Suprapubic skin (tissue), 3 donors: ENCODE results near the gene CHSY1.

Source experiments
- POLR2A ChIP-seq, 2 donors: fragments of 450-650 bp; IDR thresholded peaks; one replicate each; pipeline ENCODE4 v1.6.1; 2017; ENCODE audit warnings: antibody characterized with exemption in 2 of 2, mild to moderate bottlenecking in 2 of 2, moderate library complexity in 2 of 2
- TF ChIP-seq, protein P1 (sequence below), 2 donors: fragments of 200-600 bp in 1 of 2; fragments of 450-650 bp in 1 of 2; sonication (generic) in 1 of 2; IDR thresholded peaks; one replicate each; pipeline ENCODE4 v1.5.1; 2016 to 2019; ENCODE audit warnings: antibody characterized with exemption in 2 of 2, mild to moderate bottlenecking in 1 of 2, moderate library complexity in 1 of 2

DNA sequence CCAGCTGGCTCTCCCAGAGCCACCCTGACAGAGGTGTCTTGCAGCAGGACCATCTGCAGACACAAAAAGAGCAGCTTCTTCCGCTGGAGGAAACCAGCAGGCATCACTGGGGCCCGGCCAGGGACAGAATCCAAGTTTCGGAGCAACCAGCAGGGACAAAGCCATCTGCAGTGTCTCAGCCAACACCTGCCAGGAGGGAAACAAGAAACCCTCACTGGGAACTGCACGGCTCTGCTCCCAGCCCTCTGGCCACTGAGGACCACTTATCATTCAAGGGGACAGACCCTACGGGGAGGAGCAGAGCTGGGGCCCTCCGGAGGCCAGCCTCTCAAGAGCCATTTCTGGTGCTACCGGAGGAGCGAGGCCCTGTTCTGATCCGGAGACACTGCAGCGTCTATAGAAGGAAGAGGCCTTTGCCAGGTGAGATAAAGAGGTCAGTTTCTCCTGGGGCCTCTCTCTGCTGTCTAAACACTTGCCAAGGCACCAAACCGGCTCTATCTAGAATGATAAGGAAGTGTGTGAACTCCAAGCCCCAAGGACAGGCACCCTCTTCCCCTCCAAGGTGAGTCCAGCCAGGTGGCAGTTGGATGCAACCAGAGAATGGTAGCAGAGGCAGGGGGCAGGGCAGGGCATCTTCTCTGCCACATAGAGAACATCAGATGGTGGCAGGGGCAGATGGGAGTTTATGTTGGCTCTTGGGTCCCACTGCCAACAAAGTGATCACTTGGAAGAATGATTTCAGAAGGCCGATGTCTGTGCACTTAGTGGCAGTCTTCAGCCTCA, 89.0 kb downstream of the CHSY1 start:
- TF ChIP-seq, protein P1, sequence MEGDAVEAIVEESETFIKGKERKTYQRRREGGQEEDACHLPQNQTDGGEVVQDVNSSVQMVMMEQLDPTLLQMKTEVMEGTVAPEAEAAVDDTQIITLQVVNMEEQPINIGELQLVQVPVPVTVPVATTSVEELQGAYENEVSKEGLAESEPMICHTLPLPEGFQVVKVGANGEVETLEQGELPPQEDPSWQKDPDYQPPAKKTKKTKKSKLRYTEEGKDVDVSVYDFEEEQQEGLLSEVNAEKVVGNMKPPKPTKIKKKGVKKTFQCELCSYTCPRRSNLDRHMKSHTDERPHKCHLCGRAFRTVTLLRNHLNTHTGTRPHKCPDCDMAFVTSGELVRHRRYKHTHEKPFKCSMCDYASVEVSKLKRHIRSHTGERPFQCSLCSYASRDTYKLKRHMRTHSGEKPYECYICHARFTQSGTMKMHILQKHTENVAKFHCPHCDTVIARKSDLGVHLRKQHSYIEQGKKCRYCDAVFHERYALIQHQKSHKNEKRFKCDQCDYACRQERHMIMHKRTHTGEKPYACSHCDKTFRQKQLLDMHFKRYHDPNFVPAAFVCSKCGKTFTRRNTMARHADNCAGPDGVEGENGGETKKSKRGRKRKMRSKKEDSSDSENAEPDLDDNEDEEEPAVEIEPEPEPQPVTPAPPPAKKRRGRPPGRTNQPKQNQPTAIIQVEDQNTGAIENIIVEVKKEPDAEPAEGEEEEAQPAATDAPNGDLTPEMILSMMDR (IDR thresholded peaks at IDR 0.05), result no peak
- no peak for TF ChIP-seq POLR2A (IDR thresholded peaks at IDR 0.05)
